ENCODE data around the gene HDDC2. TPM values are rescaled to one million over a fixed set of nuclear protein-coding genes. Genes with fewer than 3 reads are reported as not detected.

Gene HDDC2
- total and polyA plus RNA-seq, 12 donors, result 70.9 to 107 (median 103) TPM

- intact Hi-C loops (cut with DNase I), result loop anchor here in 1 of 10 donors (10.0 kb wide), 1 partner anchor 93 kb away; no protein-coding TSS in a partner anchor
- 75% methylated on average over 2 of the region's 2 CpGs for WGBS, 2 donors
- DNase-seq (no peak), ATAC-seq (no peak)
- Histone ChIP-seq H3K27me3 (peaks cover 0 to 3% (median 0%) of the 10 kb centered on the region in 7 donors), H3K4me1 (peaks cover 0 to 22% (median 11%) of the 10 kb centered on the region in 9 donors), H3K36me3 (no peaks in the 10 kb centered on the region), H3K4me3 (no peak overlapping the region), H3K9me3 (peaks cover 0 to 5% (median 0%) of the 10 kb centered on the region in 11 donors), H3K27ac (no peak overlapping the region)
- TF ChIP-seq CTCF (IDR thresholded peaks at IDR 0.05), result no peak
Observed at GRCh38 chr6:125341460-125341859, 39.7 kb upstream of the HDDC2 start.

GRCh38 chr6:125340991-125341390 lies 39.2 kb upstream of the HDDC2 start:
- Histone ChIP-seq H3K9me3 (peaks cover 0 to 5% (median 0%) of the 10 kb centered on the region in 11 donors), H3K4me3 (no peak overlapping the region), H3K27ac (peak overlapping the region in 8 of 10 donors; percentile 11 to 79 (median 51)), H3K4me1 (peaks cover 0 to 20% (median 6%) of the 10 kb centered on the region in 9 donors), H3K36me3 (no peaks in the 10 kb centered on the region), H3K27me3 (no peaks in the 10 kb centered on the region)
- WGBS, 2 donors, result 80 to 86% methylated on average over 2 of the region's 2 CpGs
- no peak for DNase-seq
- intact Hi-C loops (cut with DNase I), result loop anchor here in 1 of 10 donors (10.0 kb wide), 1 partner anchor 94 kb away; no protein-coding TSS in a partner anchor
- no peak for TF ChIP-seq CTCF (IDR thresholded peaks at IDR 0.05)
- ATAC-seq, result no peak

GRCh38 chr6:125340175-125340835 lies 38.5 kb upstream of the HDDC2 start:
- H3K27ac ChIP-seq, result peak overlapping the region in 9 of 10 donors; percentile 10 to 79 (median 40)
- intact Hi-C loops (cut with DNase I), result loop anchor here in 1 of 10 donors (10.0 kb wide), 1 partner anchor 94 kb away; no protein-coding TSS in a partner anchor
- H3K9me3 ChIP-seq, result peaks cover 0 to 5% (median 0%) of the 10 kb centered on the region in 11 donors
- no peak for TF ChIP-seq CTCF (IDR thresholded peaks at IDR 0.05)
- ATAC-seq (peak; percentile 79 to 98 (median 94)), DNase-seq (peak in 1 of 2 donors; percentile 64)
- no peaks in the 10 kb centered on the region for H3K36me3 ChIP-seq
- H3K4me3 ChIP-seq, result no peak overlapping the region
- H3K27me3 ChIP-seq, result no peaks in the 10 kb centered on the region
- peaks cover 0 to 20% (median 4%) of the 10 kb centered on the region in 9 donors for H3K4me1 ChIP-seq
- 32 to 41% methylated on average over 3 of the region's 3 CpGs for WGBS, 2 donors

GRCh38 chr6:125339653-125340052 lies 37.9 kb upstream of the HDDC2 start:
- Histone ChIP-seq H3K36me3 (no peaks in the 10 kb centered on the region), H3K9me3 (peaks cover 0 to 8% (median 0%) of the 10 kb centered on the region in 11 donors), H3K27me3 (no peaks in the 10 kb centered on the region), H3K27ac (peak overlapping the region in 6 of 10 donors; percentile 10 to 79 (median 42)), H3K4me1 (peaks cover 0 to 20% (median 4%) of the 10 kb centered on the region in 9 donors), H3K4me3 (no peak overlapping the region)
- 36 to 51% methylated on average over 1 of the region's 1 CpG for WGBS, 2 donors
- intact Hi-C loops (cut with DNase I), result loop anchor here in 1 of 10 donors (10.0 kb wide), 1 partner anchor 95 kb away; no protein-coding TSS in a partner anchor
- no peak for ATAC-seq
- DNase-seq, result no peak
- no peak for TF ChIP-seq CTCF (IDR thresholded peaks at IDR 0.05)
